Lung (tissue), 12 donors: Measurements from ENCODE around the gene HCN3. TPM values are rescaled to one million over a fixed set of nuclear protein-coding genes. Genes with fewer than 3 reads are reported as not detected.

Source experiments
- ATAC-seq: fragments of 200-7000 bp; cut with Tn5 transposase; one replicate; pipeline ENCODE4 v1.9.1; 2020; ENCODE audit warnings: moderate number of reproducible peaks; ENCODE audit not compliant: insufficient read depth, low FRiP score
- DNase-seq, 3 donors: peaks; one replicate each; pipeline ENCODE4 v3.0.0-alpha.2; 2013 to 2017
- H3K27ac ChIP-seq, 2 donors: one replicate each; pipeline ENCODE4 v1.5.1; 2013; ENCODE audit warnings: mild to moderate bottlenecking in 2 of 2, moderate library complexity in 2 of 2, control low read depth in 1 of 2, inconsistent platforms in 1 of 2, low read depth in 1 of 2, low read length in 1 of 2
- H3K27me3 ChIP-seq, 3 donors: one replicate each; pipeline ENCODE4 v1.5.1; 2013; ENCODE audit warnings: low read length in 2 of 3; ENCODE audit not compliant: control insufficient read depth in 3 of 3, insufficient read depth in 3 of 3
- H3K36me3 ChIP-seq, 4 donors: one replicate each; pipeline ENCODE4 v1.5.1; 2013; ENCODE audit warnings: low read length in 4 of 4, mild to moderate bottlenecking in 1 of 4, moderate library complexity in 1 of 4; ENCODE audit not compliant: control insufficient read depth in 4 of 4, insufficient read depth in 4 of 4
- H3K4me1 ChIP-seq, 5 donors: one replicate each; pipeline ENCODE4 v1.5.1; 2013; ENCODE audit warnings: low read length in 5 of 5, mild to moderate bottlenecking in 2 of 5, moderate library complexity in 1 of 5; ENCODE audit not compliant: control insufficient read depth in 5 of 5, insufficient read depth in 5 of 5
- H3K4me3 ChIP-seq: one replicate; pipeline ENCODE4 v1.5.1; 2013; ENCODE audit warnings: mild to moderate bottlenecking, control low read depth, moderate library complexity
- H3K9ac ChIP-seq, 2 donors: one replicate each; pipeline ENCODE4 v1.5.1; 2013; ENCODE audit warnings: low read length in 2 of 2, control low read depth in 1 of 2; ENCODE audit not compliant: insufficient read depth in 1 of 2
- H3K9me3 ChIP-seq, 4 donors: one replicate each; pipeline ENCODE4 v1.5.1; 2013; ENCODE audit warnings: low read length in 3 of 4, mild to moderate bottlenecking in 1 of 4, moderate library complexity in 1 of 4; ENCODE audit not compliant: control insufficient read depth in 4 of 4, insufficient read depth in 3 of 4
- CTCF ChIP-seq: IDR thresholded peaks from 2 replicates; pipeline ENCODE4 v1.5.1; 2012; ENCODE audit warnings: mild to moderate bottlenecking; ENCODE audit errors: control extremely low read depth, extremely low read depth
- WGBS, 2 donors: extraction: QIAGEN DNeasy Blood & Tissue Kit; methylation state at CpG; one replicate each; pipeline ENCODE4 v1.1.7; 2013; 5-methylcytosine and 5-hydroxymethylcytosine counted together
- polyA plus RNA-seq, 2 donors: library from polyadenylated mRNA; stranded (reverse); fragments of 200-250 nt; gene quantifications; one replicate each; pipeline ENCODE4 v1.2.1, GENCODE V29; 2013
- total RNA-seq, 2 donors: library from RNA; depleted of rRNA in 1 of 2; stranded (reverse); fragments of >200 nt in 1 of 2; gene quantifications; one replicate each; pipeline ENCODE4 v1.2.1, GENCODE V29; 2014 to 2021
- donor health status: control.
- donor health status: control.
- donor health status: Bipolar disorder and iron deficiency.
- donor health status: healthy.
- donor health status: DM: yes; HTN: yes; CAD: no.

HCN3 gene
- total and polyA plus RNA-seq, 4 donors: 1.0 to 4.7 (median 2.2) TPM

DNA sequence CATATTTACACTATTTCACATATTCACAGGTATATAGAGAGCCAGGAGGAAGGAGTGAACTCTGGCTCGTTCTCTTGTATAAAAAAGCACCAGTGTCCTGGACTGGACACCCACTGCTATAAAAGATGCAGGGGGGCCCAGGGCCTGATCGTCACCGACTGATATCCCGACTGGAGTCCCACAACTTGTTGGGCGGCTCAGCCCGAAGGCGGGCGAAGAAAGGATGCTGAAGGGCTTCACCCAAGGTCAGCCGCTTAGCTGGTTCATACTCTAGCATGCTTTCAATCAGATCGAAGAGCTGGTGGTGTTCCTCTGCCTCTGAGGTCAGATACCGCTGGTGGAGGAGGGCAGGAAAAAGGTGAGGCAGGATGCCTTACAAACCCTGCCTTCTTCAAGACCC is 14.2 kb upstream of the HCN3 start:
- ATAC-seq: no peak
- H3K4me1 ChIP-seq: peaks cover 6 to 17% (median 7%) of the 10 kb centered on the region in 5 donors
- no peak for DNase-seq
- H3K9me3 ChIP-seq: no peaks in the 10 kb centered on the region
- no peak for TF ChIP-seq CTCF
- no peak overlapping the region for H3K27ac ChIP-seq
- no peaks in the 10 kb centered on the region for H3K27me3 ChIP-seq
- H3K36me3 ChIP-seq: peaks cover 20 to 48% (median 35%) of the 10 kb centered on the region in 4 donors
- H3K9ac ChIP-seq: no peak overlapping the region
- no peak overlapping the region for H3K4me3 ChIP-seq
- WGBS, 2 donors: 90 to 94% methylated on average over 11 of the region's 11 CpGs

GRCh38 chr1:155266553-155266952 is 10.7 kb upstream of the HCN3 start:
- WGBS, 2 donors: 90 to 91% methylated on average over 6 of the region's 6 CpGs
- ATAC-seq: no peak
- H3K36me3 ChIP-seq: peaks cover 44 to 66% (median 55%) of the 10 kb centered on the region in 4 donors

GRCh38 chr1:155267373-155267772 is 9.9 kb upstream of the HCN3 start:
- Histone ChIP-seq H3K4me3 (no peak overlapping the region), H3K9ac (no peak overlapping the region), H3K9me3 (no peaks in the 10 kb centered on the region), H3K27ac (peak overlapping the region in 1 of 2 donors; percentile 7), H3K36me3 (peaks cover 44 to 68% (median 56%) of the 10 kb centered on the region in 4 donors), H3K27me3 (no peaks in the 10 kb centered on the region), H3K4me1 (peaks cover 0 to 12% (median 3%) of the 10 kb centered on the region in 5 donors)
- TF ChIP-seq CTCF: no peak
- DNase-seq (no peak), ATAC-seq (no peak)
- 92 to 97% methylated on average over 2 of the region's 2 CpGs for WGBS, 2 donors

More at GRCh38 chr1:155266553-155266952, 10.7 kb upstream of the HCN3 start:
- H3K27me3 ChIP-seq: no peaks in the 10 kb centered on the region
- H3K9me3 ChIP-seq: no peaks in the 10 kb centered on the region
- no peak for TF ChIP-seq CTCF
- H3K4me3 ChIP-seq: no peak overlapping the region
- no peak overlapping the region for H3K9ac ChIP-seq
- DNase-seq: no peak
- H3K27ac ChIP-seq: no peak overlapping the region
- H3K4me1 ChIP-seq: peaks cover 0 to 8% (median under 1%) of the 10 kb centered on the region in 5 donors

GRCh38 chr1:155268630-155269029 is 8.6 kb upstream of the HCN3 start:
- H3K9me3 ChIP-seq: no peaks in the 10 kb centered on the region
- no peaks in the 10 kb centered on the region for H3K27me3 ChIP-seq
- no peak for TF ChIP-seq CTCF
- no peak overlapping the region for H3K4me3 ChIP-seq
- DNase-seq (no peak), ATAC-seq (no peak)
- H3K4me1 ChIP-seq: peaks cover 0 to 12% (median 5%) of the 10 kb centered on the region in 5 donors
- H3K9ac ChIP-seq: no peak overlapping the region
- no peak overlapping the region for H3K27ac ChIP-seq
- H3K36me3 ChIP-seq: peaks cover 44 to 66% (median 53%) of the 10 kb centered on the region in 4 donors
- 94 to 96% methylated on average over 21 of the region's 21 CpGs for WGBS, 2 donors
